Measurements from ENCODE around the gene SPRR2A.
"Not testable (repeated sequence)": the region's sequence is repeated elsewhere in the genome, so short reads cannot be mapped to it uniquely, and the experiment has no call there.

The SPRR2A gene

DNA sequence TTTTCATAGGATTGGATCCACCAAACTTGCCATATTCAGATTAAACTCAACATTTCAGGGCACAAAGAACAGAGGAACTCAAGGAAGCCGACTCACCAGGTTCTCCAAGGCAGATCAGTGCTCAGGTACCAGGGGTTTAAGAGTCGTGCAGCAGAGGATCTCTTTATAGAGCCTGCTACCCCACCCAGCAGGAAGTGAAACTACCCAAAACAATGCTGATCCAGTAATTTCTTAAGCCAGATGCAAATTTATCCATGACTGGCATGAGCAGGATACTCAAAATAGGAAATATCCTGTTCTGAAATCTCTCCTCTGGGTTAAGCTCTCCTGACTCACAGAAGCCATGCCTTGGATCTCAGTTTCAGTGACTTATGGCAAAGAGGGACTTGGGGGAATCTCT is at the start of gene SPRR2A:
SPRR2A (minus strand) TSS at position 138 of the 400 bp plus-strand sequence. CDS start 777 bp downstream, outside the sequence.
- DNase-seq (ENCODE audit: low read depth), result no peak

DNA sequence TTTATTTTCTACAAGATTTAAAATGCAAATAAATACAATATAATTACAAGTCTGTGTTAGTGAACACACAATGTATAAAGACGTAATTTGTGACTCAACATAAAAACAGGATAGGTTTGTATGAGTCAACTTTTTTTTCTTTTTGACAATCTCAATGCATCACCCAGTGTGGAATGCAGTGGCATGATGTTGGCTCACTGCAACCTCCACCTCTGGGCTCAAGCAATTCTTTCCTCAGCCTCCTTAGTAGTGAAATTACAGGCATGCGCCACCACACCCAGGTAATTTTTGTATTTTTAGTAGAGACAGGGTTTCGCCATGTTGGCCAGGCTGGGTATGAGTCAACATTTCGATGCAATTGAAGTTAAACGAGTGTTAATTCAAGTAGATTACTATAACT is 42.9 kb upstream of the SPRR2A start:
- no peak for DNase-seq (ENCODE audit: low read depth)

DNA sequence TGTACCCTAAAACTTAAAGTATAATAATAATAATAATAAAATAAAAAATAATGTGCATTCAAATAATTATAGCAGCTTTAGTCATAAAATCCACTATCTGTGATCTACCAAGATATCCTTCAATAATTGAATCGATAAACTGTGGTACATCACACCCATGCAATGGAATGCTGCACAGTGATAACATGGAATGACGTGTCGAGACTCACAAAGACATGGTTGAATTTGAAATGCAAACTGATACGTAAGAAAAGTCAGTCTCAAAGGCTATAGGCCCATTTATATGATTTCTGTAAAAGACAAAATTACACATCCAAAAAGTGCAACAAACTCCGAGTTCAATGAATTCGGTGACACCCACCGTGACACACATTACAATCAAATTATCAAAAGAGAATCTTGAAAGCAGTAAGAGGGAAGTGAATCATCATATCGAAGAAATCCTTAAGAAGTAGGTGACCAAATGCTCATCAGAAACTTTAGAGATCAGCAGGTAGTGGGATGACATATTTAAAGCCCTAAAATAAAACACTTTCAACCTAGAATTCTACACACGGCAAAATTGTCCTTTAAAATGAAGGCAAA is 42.2 kb upstream of the SPRR2A start:
- DNase-seq (ENCODE audit: low read depth), result no peak

DNA sequence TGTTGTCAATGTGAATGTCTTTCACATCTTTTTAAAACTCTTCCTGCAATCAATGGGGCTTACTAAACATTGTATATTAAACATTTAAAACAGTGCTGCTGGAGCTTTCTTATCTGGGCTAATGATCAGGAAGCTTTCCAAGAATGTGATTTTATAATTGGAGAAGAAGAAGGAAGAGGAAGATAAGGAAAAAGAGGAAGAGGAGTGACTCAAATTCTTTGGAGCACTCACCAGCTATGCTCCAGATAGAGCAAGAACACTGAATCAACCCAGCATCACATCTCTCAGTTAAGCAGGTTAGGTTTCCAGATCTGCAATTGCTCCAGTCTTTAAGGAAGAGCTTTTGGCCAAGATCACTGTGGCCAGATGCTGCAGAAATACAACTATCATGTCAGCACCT is 38.5 kb upstream of the SPRR2A start:
- no peak for DNase-seq (ENCODE audit: low read depth)

DNA sequence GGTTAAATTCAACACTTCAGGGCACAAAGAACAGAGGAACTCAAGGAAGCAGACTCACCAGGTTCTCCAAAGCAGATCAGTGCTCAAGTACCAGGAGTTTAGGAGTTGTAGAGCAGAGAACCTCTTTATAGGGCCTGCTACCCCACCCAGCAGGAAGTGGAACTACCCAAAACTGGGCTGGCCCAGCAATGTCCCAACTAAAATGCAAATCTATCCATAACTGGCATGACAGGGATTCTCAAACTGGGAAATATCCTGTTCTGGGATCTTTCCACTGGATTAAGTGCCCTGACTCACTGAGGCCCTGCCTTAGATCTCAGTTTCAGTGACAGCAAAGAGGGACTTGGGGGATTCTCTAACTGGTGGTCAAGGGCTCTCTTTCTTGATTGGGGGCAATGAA is 37.1 kb upstream of the SPRR2A start, which contains the start of gene SPRR2E:
SPRR2E (minus strand) TSS at position 101 of the 400 bp plus-strand sequence. CDS start 775 bp downstream, outside the sequence.
- no peak for DNase-seq (ENCODE audit: low read depth)

DNA sequence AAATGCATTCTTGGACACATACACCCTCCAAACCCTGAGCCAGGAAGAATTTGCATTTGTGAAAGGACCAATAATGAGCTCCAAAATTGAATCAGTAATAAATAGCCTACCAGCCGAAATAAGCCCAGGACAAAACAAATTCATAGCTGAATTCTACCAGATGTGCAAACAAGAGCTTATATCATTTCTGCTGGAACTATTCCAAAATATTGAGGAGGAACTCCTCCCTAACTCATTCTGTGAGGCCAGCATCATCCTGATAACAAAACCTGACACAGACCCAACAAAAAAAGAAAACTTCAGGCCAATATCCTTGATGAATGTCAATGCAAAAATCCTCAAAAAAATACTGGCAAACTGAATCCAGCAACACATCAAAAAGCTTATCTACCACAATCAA is 30.3 kb upstream of the SPRR2A start:
- no peak for DNase-seq (ENCODE audit: low read depth)

DNA sequence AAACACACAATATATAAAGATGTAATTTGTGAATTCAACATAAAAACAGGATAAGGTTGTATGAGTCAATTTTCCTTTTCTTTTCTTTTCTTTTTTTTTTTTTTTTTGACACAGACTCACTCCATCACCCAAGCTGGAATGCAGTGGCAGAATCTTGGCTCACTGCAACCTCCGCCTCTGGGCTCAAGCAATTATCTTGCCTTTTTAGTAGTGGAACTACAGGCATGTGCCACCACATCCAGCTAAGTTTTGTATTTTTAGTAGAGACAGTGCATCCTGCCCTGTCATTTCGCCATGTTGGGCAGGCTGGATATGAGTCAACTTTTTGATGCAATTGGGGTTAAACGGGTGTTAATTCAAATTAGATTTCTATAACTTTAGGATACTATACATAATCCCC is 24.4 kb upstream of the SPRR2A start:
- no peak for DNase-seq (ENCODE audit: low read depth)

DNA sequence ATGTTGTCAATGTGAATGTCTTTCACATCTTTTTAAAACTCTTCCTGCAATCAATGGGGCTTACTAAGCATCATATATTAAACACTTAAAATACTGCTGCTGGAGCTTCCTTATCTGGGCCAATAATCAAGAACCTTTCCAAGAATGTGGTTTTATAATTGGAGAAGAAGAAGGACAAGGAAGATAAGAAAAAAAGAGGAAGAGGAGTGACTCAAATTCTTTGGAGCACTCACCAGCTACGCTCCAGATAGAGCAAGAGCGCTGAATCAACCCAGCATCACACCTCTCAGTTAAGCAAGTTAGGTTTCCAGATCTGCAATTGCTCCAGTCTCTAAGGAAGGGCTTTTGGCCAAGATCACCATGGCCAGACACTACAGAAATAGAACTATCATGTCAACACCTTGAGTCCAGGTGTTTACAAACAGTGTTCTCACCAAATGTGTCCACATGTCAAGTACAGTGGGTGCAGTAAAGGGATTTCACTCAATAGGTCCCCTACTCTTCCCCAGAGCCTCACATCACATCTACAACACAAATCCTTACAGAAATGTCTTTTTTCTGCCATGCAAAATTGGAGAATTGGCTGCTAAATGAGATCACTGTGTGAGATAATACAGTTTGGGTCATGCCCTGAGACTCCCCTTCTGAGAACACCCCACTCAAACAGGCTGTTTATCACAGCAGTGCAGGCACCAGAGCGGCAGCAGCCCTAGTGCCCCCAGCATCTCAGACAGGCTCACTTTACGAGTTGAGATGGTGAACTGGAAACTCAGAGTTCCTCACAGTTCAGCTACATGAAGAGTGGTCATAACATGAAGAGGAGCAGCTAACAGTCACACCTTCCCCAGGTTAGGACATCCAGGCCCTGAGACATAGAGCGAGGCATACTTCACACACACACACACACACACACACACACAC is 15.8 kb upstream of the SPRR2A start:
- no peak for DNase-seq (ENCODE audit: low read depth)

DNA sequence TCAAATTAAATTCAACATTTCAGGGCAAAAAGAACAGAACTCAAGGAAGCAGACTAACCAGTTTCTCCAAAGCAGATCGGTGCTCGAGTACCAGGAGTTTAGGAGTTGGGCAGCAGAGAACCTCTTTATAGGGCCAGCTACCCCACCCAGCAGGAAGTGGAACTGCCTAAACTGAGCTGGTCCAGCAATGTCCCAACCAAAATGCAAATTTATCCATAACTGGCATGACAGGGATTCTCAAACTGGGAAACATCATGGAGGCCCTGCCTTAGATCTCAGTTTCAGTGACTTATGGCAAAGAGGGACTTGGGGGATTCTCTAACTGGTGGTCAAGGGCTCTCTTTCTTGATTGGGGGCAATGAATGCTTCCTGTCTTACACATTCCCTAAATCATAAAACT is 14.2 kb upstream of the SPRR2A start, which contains the start of gene SPRR2B:
SPRR2B (minus strand) TSS at position 101 of the 400 bp plus-strand sequence. CDS start 772 bp downstream, outside the sequence.
- DNase-seq (ENCODE audit: low read depth), result no peak

DNA sequence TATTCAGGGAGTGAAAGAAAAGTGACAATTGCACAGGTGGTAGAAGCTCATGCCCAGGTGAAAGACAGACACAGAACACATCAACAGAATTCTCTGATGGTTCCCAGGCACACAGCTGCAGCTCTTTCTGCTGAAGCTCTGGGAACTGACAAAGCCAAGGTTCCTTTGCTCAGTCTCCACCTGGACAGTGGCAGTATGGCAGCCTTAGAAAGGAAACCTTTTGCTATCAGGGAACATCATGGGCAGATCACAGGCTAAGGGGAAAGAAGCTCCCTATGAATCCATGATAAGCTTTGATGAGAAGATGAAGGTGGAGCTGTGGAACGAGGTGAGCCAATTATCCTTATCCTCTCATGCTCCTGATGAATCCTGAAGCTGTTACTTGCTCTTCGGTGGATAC is 12.9 kb upstream of the SPRR2A start:
- no peak for DNase-seq (ENCODE audit: low read depth)

DNA sequence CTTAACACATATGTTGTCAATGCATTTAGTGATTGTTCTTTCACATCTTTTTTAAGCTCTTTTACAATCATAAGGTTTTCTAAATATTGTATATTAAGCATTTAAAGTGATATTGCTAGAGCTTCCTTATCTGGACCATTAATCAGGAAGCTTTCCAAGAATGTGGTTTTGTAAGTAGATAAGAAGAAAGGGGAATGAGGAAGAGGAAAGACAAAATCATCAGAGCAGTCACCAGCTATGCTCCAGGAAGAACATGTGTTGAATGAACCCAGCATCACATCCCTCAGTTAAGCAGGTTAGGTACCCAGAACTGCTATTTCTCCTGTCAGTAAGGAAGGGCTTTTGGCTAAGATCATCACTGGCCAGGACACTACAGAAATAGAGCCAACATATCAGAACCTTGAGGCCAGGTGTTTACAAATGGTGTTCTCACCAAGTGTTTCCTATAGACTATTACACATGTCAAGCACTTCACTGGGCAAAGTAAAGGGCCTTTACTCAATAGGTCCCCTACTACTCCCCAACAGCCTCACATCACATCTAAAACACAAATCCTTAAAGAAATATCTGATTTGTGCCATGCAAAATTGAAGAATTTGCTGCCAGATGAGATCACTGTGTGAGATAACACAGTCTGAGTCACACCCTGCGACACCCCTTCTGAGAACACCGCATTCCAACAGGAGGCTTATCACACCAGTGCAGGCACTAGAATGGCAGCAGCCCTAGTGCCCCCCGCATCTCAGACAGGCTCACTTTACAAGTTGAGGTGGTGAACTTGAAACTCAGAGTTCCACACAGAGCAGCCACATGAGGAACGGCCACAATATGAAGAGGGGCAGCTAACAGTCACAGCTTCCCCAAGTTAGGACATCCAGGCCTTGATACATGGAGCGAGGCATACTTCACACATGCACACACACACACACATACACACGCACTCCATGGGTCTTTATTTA is 1.8 kb upstream of the SPRR2A start:
- no peak for DNase-seq (ENCODE audit: low read depth)

DNA sequence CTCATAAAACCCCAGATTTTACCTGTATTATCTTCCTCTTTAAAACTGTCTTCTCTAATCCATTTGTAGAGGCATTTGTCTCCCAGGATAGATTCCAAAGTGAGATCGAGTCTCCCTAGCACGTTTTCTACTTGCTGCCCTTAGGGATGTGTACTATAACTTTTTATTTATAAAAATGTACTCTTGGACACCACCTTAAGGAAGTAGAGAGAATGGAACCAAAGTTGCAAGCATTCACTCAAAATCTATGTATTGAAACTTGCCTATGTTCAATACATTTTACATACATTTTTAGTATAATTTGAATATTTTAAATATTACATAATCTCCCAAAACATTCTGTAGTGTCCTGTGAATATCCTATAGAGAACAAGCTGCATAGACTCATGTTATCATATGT is 842 bp upstream of the SPRR2A start:
- DNase-seq (ENCODE audit: low read depth), result no peak

DNA sequence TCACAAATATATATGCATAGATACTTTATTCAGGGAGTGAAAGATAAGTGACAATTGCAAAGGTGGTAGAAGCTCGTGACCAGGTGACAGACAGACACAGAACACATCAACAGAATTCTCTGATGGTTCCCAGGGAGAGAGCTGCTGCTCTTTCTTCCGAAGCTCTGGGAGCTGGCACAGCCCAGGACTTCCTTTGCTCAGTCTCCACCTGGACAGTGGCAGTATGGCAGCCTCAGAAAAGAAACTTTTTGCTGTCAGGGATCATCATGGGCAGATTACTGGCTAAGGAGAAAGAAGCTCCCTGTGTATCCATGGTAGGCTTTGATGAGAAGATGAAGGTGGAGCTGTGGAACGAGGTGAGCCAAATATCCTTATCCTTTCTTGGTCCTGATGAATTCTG is 1.2 kb downstream of the SPRR2A start:
- not testable (repeated sequence) for DNase-seq (ENCODE audit: low read depth)

DNA sequence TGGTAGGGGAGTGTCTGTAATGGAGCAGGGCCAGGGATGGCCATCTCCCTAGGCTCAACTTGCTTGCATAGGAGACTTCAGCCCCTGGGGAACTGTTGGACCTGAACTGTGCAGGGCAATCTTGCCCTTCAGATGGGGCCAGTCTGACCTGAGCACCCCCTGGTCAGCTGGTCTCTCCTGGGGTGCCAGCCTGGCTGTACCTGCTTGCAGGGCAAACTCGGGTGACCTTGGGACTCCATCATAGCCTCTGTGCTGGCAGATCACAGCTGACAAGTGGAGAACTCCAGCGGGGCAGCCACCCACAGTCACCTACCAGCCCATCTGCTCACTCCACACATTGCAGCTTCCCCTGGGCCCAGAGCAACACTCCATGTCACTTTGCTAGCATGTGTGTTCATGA is 8.1 kb downstream of the SPRR2A start:
- DNase-seq (ENCODE audit: low read depth), result no peak

DNA sequence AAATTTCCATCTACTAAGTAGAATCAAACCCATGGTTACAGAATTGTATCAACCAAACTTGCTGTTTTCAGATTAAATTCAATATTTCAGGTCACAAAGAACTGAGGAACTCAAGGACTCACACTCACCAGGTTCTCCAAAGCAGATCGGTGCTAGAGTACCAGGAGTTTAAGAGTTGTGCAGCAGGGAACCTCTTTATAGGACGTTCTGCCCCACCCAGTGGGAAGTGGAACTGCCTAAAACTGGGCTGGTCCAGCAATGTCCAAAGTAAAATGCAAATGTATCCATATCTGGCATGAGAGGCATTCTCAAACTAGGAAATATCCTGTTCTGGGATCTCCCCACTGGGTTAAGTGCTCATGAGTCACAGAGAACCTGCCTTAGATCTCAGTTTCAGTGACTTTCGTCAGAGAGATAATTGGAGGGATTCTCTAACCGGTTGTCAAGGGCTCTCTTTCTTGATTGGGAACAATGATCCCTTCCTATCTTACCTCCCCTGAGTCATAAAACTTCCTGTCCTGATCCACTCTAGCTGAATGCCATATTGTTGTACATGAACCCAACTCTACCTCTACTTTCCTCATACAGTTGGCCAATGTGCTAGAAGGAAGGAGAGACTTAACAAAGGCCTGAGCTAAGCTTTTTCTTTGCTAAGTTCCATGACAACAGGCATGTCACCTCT is 16.2 kb downstream of the SPRR2A start, which contains the start of gene SPRR2D:
SPRR2D (minus strand) TSS at position 171 of the 682 bp plus-strand sequence. CDS start 774 bp downstream, outside the sequence.
- DNase-seq (ENCODE audit: low read depth), result no peak

DNA sequence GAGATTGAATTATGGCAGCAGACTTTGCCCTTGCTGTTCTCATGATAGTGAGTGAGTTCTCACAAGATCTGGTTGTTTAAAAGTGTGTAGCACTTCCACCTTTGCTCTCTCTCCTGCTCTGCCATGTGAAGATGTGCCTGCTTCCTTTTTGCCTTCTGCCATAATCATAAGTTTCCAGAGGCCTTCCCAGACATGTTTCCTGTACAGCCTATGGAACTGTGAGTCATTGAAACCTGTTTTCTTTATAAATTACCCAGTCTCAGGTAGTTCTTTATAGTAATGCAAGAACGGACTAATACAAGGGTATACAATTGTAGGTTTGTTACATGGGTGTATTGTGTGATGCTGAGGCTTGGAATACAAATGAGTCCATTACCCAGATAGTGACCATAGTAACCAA is 22.1 kb downstream of the SPRR2A start:
- no peak for DNase-seq (ENCODE audit: low read depth)

DNA sequence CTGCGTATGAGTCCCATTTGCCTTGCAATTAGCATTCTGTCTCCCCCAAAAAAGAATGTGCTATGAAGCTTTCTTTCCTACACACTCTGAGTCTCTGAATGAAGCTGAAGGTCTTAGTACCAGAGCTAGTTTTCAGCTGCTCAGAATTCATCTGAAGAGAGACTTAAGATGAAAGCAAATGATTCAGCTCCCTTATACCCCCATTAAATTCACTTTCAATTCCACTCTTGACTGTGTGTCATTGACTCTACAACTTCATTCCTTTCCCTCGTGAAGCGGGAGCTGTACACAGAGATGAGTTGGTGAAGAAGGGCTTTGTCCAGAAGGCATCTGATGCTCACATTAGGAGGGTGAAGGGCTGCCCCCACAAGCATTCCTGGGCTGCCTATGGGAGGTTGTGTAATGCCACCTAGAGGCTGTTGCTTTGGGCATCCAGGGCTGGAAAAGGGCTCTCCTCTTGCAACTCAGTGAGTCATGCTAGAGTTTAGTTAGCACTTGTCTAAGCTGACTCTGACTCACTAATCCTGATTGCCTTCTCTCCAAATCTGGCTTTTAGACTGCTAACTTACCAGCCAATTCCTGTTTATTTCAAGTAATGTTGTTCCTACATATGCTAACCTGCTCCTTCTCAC is 24.5 kb downstream of the SPRR2A start:
- DNase-seq (ENCODE audit: low read depth), result no peak

DNA sequence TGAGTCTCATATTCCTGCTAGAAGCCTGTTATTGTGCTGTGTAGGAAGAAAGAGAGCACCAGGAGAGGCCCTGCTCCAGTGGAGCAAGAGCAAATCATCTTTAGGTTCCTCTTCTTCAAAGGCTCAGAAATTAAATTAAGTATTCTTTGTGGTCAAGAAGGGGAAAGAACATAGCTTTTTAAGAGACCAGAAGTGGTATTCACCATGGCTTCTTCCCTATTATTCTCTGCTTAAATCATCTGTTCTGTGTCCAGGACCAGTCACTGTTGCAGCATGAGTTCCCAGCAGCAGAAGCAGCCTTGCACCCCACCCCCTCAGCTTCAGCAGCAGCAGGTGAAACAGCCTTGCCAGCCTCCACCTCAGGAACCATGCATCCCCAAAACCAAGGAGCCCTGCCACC is 25.2 kb downstream of the SPRR2A start:
- no peak for DNase-seq (ENCODE audit: low read depth)

DNA sequence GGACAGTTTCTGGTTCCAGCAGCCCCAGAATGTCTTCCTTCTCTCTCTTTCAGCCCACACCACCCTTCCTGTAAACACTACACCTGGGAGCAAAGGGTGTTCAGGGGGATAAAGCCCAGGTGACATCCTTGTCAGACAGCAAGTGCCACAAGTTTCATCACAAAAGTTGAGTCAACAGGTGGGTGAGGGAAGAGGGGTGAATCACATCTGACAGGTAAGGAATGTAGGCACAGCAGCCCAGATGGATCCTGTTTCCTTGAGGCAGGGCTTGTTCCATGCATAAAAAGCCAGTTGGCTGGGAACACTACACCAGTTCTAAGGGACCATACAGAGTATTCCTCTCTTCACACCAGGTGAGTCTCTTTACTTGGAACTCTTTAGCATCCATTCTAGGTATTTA is 26.4 kb downstream of the SPRR2A start, which contains the start of gene SPRR1B:
SPRR1B (plus strand) TSS at position 309 of the 400 bp plus-strand sequence. CDS start 1,143 bp downstream, outside the sequence.
- DNase-seq (ENCODE audit: low read depth), result no peak

DNA sequence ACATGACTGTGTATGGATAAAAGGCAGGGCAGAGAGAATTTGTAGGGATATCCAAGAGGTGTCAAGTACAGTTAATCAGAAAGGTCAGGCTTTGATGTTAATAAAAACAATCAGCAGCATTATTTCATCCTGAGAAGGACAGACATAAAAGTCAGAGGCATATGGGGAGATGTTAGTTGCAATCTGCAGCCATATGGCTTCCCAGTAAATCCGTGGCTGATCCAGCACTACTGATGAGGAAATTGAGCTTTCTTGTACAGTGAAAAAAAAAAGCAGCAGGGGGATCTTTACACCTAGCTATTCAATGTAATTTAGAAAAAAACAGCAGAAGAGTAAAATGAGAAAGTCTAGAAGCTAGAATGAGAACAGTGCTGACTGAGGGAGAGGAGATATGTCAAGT is 28.5 kb downstream of the SPRR2A start:
- no peak for DNase-seq (ENCODE audit: low read depth)

DNA sequence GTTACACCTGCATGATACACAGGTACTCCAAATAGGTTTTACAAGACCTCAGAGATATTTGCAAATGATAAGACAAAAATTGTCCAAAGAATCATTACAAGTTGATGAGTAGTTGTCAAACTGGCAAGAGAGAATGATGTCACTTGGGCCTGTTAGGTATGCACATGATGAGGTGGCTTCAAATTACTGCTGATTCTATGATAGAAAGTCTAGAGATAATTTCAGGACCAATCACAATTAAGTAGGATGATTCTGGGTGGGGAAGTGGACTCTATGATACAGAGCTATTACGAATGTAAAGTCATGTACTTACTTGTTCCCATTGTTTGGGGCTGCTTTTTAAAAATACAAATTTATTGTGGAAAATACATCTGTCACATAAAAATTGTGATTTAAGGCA is 31.5 kb downstream of the SPRR2A start:
- DNase-seq (ENCODE audit: low read depth), result no peak
